ENCODE data around the gene PDSS1. TPM values are rescaled to one million over a fixed set of nuclear protein-coding genes. Genes with fewer than 3 reads are reported as not detected.

PDSS1 gene
- total RNA-seq, 1 donor from 2014 or later, result 8.8 TPM

DNA sequence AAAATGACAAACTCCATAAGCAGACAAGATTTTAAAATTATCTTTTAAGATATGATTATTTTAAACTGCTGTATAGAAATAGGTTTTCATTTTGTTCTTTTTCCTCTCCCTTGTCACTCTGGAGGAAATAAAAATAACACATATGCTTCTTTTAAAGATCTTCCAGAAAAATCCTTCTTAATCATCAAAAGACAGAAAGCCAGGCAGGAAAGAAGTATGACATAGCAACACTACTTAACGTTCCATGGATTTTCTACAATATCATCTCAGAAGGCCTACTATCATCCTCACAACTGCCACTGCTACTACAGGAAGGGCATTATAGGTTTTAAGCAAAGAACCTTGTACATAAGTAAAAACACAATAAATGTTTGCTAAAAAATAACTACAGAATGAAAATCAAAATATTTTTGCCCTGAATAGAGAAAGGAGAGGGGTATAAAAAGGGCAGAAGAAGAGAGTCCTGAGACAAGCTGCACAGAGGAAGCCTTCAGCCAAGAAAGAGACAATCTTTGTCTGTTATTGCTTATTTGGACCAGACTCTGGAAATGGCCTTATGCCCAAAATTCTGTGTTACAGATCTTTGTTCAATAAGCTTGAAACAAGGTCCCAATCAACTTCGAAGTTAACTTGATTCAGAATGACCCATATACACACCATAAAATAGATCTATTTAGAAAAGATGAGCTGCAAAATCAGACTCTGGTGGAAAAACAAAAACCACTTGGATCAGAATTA is 95.4 kb downstream of the PDSS1 start:
- TF ChIP-seq, protein P1, sequence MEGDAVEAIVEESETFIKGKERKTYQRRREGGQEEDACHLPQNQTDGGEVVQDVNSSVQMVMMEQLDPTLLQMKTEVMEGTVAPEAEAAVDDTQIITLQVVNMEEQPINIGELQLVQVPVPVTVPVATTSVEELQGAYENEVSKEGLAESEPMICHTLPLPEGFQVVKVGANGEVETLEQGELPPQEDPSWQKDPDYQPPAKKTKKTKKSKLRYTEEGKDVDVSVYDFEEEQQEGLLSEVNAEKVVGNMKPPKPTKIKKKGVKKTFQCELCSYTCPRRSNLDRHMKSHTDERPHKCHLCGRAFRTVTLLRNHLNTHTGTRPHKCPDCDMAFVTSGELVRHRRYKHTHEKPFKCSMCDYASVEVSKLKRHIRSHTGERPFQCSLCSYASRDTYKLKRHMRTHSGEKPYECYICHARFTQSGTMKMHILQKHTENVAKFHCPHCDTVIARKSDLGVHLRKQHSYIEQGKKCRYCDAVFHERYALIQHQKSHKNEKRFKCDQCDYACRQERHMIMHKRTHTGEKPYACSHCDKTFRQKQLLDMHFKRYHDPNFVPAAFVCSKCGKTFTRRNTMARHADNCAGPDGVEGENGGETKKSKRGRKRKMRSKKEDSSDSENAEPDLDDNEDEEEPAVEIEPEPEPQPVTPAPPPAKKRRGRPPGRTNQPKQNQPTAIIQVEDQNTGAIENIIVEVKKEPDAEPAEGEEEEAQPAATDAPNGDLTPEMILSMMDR (conservative IDR thresholded peaks at IDR 0.05; ENCODE audit: low read depth, low read length), result no peak
- DNase-seq (ENCODE audit: low read depth), result no peak
- no peak overlapping the region for H3K4me3 ChIP-seq (ENCODE audit: low read depth, low read length)

Other genes with a start within 250 kb of the PDSS1 start
- 34.1 and 37.6 TPM in 2 replicates for gene ABI1, start 163.3 kb downstream of the PDSS1 start, total RNA-seq